Cortex of kidney (tissue), 1 donor: ENCODE measurements around the gene ASXL1.

Experiments used
- DNase-seq: peaks from one replicate; lab custom pipeline; 2025; lab: John Stamatoyannopoulos, UW

The ASXL1 gene

GRCh38 chr20:32480371-32481241, 122.5 kb downstream of the ASXL1 start:
- no peak for DNase-seq

- DNase-seq: no peak
Measured at GRCh38 chr20:32481311-32482142, 123.4 kb downstream of the ASXL1 start.

- no peak for DNase-seq
Measured at GRCh38 chr20:32482143-32482441, 124.0 kb downstream of the ASXL1 start.

- no peak for DNase-seq
Measured at GRCh38 chr20:32482442-32483261, 124.5 kb downstream of the ASXL1 start.

DNA sequence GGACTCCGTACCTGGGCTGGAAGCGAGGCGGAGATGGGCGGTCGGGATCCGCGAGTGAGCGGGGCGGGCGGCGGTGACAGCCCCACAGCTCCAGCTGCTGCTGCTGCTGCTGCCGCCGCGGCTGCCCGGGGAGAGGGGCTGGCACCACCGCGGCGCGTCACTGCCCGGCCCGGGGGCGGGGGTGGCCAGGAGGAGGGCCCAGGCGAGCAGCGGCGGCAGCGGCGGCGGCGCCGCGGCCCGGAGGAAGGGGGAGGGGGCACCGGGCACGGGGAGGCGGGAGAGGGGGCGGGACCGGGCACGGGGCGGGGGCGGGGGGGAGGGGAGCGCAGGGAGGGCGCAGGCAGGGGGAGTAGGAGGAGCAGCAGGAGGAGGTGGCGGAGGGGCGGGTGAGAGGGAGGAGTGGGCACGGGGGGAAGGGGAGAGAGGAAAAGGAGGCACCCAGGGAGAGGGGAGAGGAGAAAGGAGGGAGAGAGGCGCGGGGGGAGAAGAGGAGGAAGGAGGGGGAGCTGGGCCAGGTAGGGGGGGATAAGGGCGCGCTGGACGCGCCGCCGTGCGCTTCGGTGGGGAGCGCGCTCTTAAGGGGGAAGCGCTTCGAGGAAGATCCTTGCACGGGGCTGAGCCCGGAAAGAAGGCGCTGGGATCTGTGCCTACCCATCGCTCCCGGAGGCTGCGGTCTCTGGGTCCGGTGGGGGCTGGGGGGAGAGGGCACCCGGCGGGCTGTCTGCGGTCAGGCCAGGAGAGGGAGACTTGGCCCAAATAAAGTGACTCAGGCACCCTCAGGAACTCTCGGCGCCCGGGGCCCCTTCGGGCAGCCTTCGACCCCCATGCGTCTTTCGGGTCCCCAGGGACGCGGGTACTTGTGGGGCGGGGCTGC, 125.5 kb downstream of the ASXL1 start:
- no peak for DNase-seq

DNA sequence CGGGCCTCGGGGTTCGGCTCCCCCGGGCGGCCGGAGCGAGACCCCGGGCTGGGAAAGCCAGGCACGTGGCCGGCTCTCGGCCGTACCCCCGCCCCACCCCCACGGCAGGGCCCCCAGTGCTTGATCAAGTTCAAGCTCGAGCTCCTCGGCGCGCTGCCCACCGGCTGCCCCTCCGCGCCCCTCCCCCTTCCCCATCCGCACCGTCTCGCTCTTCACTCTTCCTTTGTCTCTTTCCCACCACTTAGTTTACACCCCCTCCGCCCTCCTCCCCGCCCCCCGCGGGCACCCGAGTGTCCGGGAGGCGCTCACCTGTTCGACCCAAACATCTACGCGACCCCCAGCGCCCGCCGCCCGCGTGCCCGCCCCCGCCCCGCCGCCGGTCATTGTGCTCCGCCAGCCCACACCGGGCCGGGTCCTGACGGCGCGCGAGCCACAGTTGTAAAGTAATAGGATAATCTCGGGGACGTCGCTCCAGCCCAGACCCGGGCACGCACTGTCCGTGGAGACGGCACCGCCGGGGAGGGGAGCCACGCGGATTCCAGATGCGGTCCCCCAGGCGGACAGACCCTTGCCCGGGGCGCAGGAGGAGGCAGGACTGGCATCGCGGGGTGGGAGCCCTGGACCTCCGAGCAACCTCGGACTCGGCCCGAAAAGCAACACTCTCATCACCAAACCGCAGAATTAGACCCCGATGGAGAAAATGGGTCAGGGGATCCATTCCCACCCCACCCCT, 126.3 kb downstream of the ASXL1 start:
- DNase-seq: no peak

GRCh38 chr20:32484958-32485769, 127.0 kb downstream of the ASXL1 start:
- DNase-seq: no peak

DNA sequence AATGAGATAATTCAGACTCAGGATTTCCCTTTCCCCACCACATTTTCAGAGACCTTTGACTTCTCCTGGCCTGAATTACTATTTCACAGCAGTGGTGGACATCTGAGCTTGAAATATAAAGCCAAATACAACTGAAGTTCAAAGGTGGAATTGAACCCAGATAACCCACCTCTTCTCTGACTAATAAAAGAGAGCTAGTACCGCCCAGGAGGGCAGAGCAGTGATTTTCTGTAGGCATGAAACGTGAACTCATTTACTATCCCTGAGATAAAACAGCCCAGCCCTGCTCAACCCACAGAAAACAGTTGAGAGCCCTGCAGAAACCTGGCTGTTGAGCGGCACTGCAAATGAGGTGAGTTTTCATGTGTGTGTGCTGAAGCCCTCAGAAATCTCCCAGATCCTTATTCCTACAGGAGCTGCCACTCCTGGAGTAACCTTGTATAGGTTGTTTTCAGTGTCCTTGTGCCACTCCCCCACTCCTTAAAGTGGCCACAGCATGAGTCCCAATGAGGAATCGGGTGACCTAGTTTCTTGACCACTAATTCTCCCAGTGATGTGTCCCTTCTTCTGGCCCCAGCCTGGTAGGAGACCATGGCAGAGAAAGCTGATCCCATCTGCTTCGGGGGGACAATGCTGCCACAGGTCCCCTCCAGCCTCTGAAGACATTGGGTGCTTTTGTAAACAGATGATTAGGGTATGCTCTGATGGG, 127.8 kb downstream of the ASXL1 start:
- no peak for DNase-seq

- no peak for DNase-seq
Measured at GRCh38 chr20:32487381-32487780, 129.2 kb downstream of the ASXL1 start.

- DNase-seq: no peak
Measured at GRCh38 chr20:32488066-32488838, 130.1 kb downstream of the ASXL1 start.
